Gastrocnemius medialis (tissue), 4 donors: ENCODE measurements around the gene MYOM1.

Experiments
- CTCF ChIP-seq, 5 experiments: fragments of 450-650 bp in 3 of 5; fragments of 200-600 bp in 2 of 5; sonication (generic) in 2 of 5; IDR thresholded peaks in 4 of 5; conservative IDR thresholded peaks in 1 of 5; 1 replicate in 4 of 5; 2 replicates in 1 of 5; pipeline ENCODE4 v1.5.1; 2016 to 2019; ENCODE audit warnings: antibody characterized with exemption in 5 of 5, mild to moderate bottlenecking in 3 of 5, moderate library complexity in 3 of 5
- POLR2A ChIP-seq, 2 donors: fragments of 450-650 bp; IDR thresholded peaks; one replicate each; pipeline ENCODE4 v1.6.1; 2017; ENCODE audit warnings: antibody characterized with exemption in 2 of 2, mild to moderate bottlenecking in 2 of 2, moderate library complexity in 2 of 2

- no peak for TF ChIP-seq CTCF (IDR thresholded peaks at IDR 0.05 in 4 of 5, conservative IDR thresholded peaks at IDR 0.05 in 1 of 5)
- TF ChIP-seq POLR2A (IDR thresholded peaks at IDR 0.05), result no peak
Measured at GRCh38 chr18:3180325-3180724, 39.4 kb downstream of the MYOM1 start.
